Ovary (tissue), 3 donors: ENCODE measurements around the gene EXOC6B.

Experiments
- EP300 ChIP-seq: sonication (generic); formaldehyde crosslinking; IDR thresholded peaks from one replicate; pipeline ENCODE4 v1.6.1; 2017; ENCODE audit warnings: antibody characterized with exemption
- POLR2A ChIP-seq: fragments of 450-650 bp; IDR thresholded peaks from one replicate; pipeline ENCODE4 v1.6.1; 2017; ENCODE audit warnings: antibody characterized with exemption, mild to moderate bottlenecking, moderate library complexity
- TF ChIP-seq, protein P1 (sequence below), 3 donors: fragments of 450-650 bp in 2 of 3; fragments of 200-600 bp in 1 of 3; IDR thresholded peaks; one replicate each; pipeline versions ENCODE4 v1.5.1 to v1.8.0; 2016 to 2022; ENCODE audit warnings: antibody characterized with exemption in 3 of 3, mild to moderate bottlenecking in 1 of 3
- donor health status: DM: no; HTN: no; CAD: no.

DNA sequence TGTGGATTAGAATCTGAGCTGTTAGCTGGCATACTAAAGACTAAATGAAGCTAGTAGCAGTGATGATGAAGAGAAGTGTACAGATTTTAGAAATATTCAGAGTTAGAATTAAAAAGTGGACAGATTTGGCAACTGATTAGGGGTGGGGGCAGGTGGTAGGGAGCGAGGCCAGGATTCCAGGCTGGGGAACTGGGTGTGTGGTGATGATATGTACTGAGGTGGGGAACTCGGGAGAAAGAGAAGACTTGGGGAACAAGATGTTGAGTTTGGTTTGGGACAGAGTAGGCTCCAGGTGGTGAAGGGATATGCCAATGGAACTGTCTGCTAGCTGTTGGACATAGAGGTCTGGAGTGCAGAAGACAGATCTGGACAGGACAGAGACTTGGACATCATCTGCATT is 669.0 kb downstream of the EXOC6B start:
- TF ChIP-seq POLR2A (no peak), EP300 (no peak)
- TF ChIP-seq, protein P1, sequence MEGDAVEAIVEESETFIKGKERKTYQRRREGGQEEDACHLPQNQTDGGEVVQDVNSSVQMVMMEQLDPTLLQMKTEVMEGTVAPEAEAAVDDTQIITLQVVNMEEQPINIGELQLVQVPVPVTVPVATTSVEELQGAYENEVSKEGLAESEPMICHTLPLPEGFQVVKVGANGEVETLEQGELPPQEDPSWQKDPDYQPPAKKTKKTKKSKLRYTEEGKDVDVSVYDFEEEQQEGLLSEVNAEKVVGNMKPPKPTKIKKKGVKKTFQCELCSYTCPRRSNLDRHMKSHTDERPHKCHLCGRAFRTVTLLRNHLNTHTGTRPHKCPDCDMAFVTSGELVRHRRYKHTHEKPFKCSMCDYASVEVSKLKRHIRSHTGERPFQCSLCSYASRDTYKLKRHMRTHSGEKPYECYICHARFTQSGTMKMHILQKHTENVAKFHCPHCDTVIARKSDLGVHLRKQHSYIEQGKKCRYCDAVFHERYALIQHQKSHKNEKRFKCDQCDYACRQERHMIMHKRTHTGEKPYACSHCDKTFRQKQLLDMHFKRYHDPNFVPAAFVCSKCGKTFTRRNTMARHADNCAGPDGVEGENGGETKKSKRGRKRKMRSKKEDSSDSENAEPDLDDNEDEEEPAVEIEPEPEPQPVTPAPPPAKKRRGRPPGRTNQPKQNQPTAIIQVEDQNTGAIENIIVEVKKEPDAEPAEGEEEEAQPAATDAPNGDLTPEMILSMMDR (IDR thresholded peaks at IDR 0.05) = no peak
